ENCODE data around the gene TSPAN9.

Gene TSPAN9

GRCh38 chr12:3138941-3139511 is 61.8 kb downstream of the TSPAN9 start:
- no peak for FAIRE-seq
- no peak for DNase-seq (ENCODE audit: low spot score)

- FAIRE-seq = no peak
- DNase-seq (ENCODE audit: low spot score) = no peak
Observed at GRCh38 chr12:3139760-3140159, 62.6 kb downstream of the TSPAN9 start.

GRCh38 chr12:3140284-3140683 is 63.1 kb downstream of the TSPAN9 start:
- DNase-seq (ENCODE audit: low spot score) = no peak
- no peak for FAIRE-seq

- no peak for DNase-seq (ENCODE audit: low spot score)
- no peak for FAIRE-seq
Observed at GRCh38 chr12:3141339-3142321, 64.5 kb downstream of the TSPAN9 start.

- FAIRE-seq = no peak
- DNase-seq (ENCODE audit: low spot score) = no peak
Observed at GRCh38 chr12:3142386-3142785, 65.2 kb downstream of the TSPAN9 start.

GRCh38 chr12:3144495-3144894 is 67.3 kb downstream of the TSPAN9 start:
- DNase-seq (ENCODE audit: low spot score) (no peak), FAIRE-seq (no peak)

GRCh38 chr12:3145033-3145432 is 67.9 kb downstream of the TSPAN9 start:
- no peak for FAIRE-seq
- DNase-seq (ENCODE audit: low spot score) = no peak

GRCh38 chr12:3145546-3146310 is 68.5 kb downstream of the TSPAN9 start:
- FAIRE-seq (no peak), DNase-seq (ENCODE audit: low spot score) (no peak)

- no peak for DNase-seq (ENCODE audit: low spot score)
- no peak for FAIRE-seq
Observed at GRCh38 chr12:3147260-3147659, 70.1 kb downstream of the TSPAN9 start.

GRCh38 chr12:3148366-3149000 is 71.3 kb downstream of the TSPAN9 start:
- no peak for FAIRE-seq

GRCh38 chr12:3149515-3150307 is 72.5 kb downstream of the TSPAN9 start:
- no peak for DNase-seq (ENCODE audit: low spot score)
- no peak for FAIRE-seq

More at GRCh38 chr12:3148366-3149000, 71.3 kb downstream of the TSPAN9 start:
- no peak for DNase-seq (ENCODE audit: low spot score)

GRCh38 chr12:3150308-3150670 is 73.1 kb downstream of the TSPAN9 start:
- DNase-seq (ENCODE audit: low spot score) (no peak), FAIRE-seq (no peak)

- FAIRE-seq = no peak
- DNase-seq (ENCODE audit: low spot score) = no peak
Observed at GRCh38 chr12:3150931-3151835, 74.0 kb downstream of the TSPAN9 start.

- DNase-seq (ENCODE audit: low spot score) = no peak
- no peak for FAIRE-seq
Observed at GRCh38 chr12:3152011-3152511, 74.9 kb downstream of the TSPAN9 start.

GRCh38 chr12:3152892-3153291 is 75.7 kb downstream of the TSPAN9 start:
- FAIRE-seq = no peak
- no peak for DNase-seq (ENCODE audit: low spot score)

- DNase-seq (ENCODE audit: low spot score) (no peak), FAIRE-seq (no peak)
Observed at GRCh38 chr12:3154006-3154405, 76.8 kb downstream of the TSPAN9 start.

- no peak for DNase-seq (ENCODE audit: low spot score)
- no peak for FAIRE-seq
Observed at GRCh38 chr12:3155702-3156370, 78.7 kb downstream of the TSPAN9 start.

- DNase-seq (ENCODE audit: low spot score) (no peak), FAIRE-seq (no peak)
Observed at GRCh38 chr12:3157581-3158323, 80.6 kb downstream of the TSPAN9 start.

All from RCC 7860 (cell line).